HepG2 (cell line): ENCODE data around the gene THADA. TPM values are rescaled to one million over a fixed set of nuclear protein-coding genes. Genes with fewer than 3 reads are reported as not detected.

Source experiments
- ATAC-seq: fragments of 200-7000 bp; cut with Tn5 transposase; 3 replicates; pipeline ENCODE4 v1.9.1; 2020; ENCODE audit warnings: mild to moderate bottlenecking, moderate library complexity
- BruUV-seq: library from RNA; stranded (reverse); fragments of 400-500 nt; replicated peaks from 2 replicates; lab custom pipeline; 2021; lab: Mats Ljungman, UMichigan
- CTCF ChIA-PET: fragments of 300-600 bp; formaldehyde crosslinking; extraction: SDS; loops from one replicate; lab custom pipeline; 2021; ENCODE audit warnings: low total read pairs, inconsistent platforms, low intra/inter-chr PET ratio; lab: Yijun Ruan, JAX
- POLR2A ChIA-PET: fragments of 350-600 bp; sonication (Branson Sonifier 250); formaldehyde crosslinking; loops from one replicate; lab custom pipeline; 2020; ENCODE audit warnings: antibody characterized with exemption, inconsistent platforms; lab: Yijun Ruan, JAX
- DNase-seq: peaks from one replicate; pipeline ENCODE4 v3.0.0-alpha.2; 2015; ENCODE audit warnings: low spot score
- FAIRE-seq: peaks from 3 replicates; lab custom pipeline; 2011; peaks lifted over from hg19 to GRCh38; lab: Jason Lieb, UNC
- H2AFZ ChIP-seq: one replicate; pipeline ENCODE4 v1.6.1; 2011; ENCODE audit warnings: low read length, inconsistent platforms
- H3K27ac ChIP-seq: fragments of 300-600 bp; 3 replicates; pipeline ENCODE4 v1.8.0; 2011; ENCODE audit warnings: mixed run types, mild to moderate bottlenecking, mixed read lengths, low read length, inconsistent platforms; ENCODE audit not compliant: insufficient read depth; ENCODE audit errors: extremely low read length
- H3K27me3 ChIP-seq, 2 experiments: fragments of 200-600 bp in 1 of 2; 2 replicates in 1 of 2; 3 replicates in 1 of 2; pipeline versions ENCODE4 v1.6.0 to v1.8.0; 2011; ENCODE audit warnings: low read length in 2 of 2, mild to moderate bottlenecking in 2 of 2, moderate library complexity in 2 of 2, inconsistent platforms in 1 of 2; ENCODE audit not compliant: insufficient read depth in 2 of 2, control insufficient read depth in 1 of 2
- H3K36me3 ChIP-seq, 2 experiments: fragments of 200-600 bp in 1 of 2; replicated peaks in 1 of 2; 2 replicates in 1 of 2; 3 replicates in 1 of 2; pipeline versions ENCODE4 v1.5.1 to v1.8.0; 2011; ENCODE audit warnings: low read length in 2 of 2, inconsistent platforms in 1 of 2; ENCODE audit not compliant: insufficient read depth in 2 of 2, control insufficient read depth in 1 of 2
- H3K4me1 ChIP-seq: 2 replicates; pipeline ENCODE4 v1.5.1; 2012; ENCODE audit warnings: low read length, inconsistent platforms; ENCODE audit not compliant: insufficient read depth
- H3K4me2 ChIP-seq: 2 replicates; pipeline ENCODE4 v1.6.0; 2011; ENCODE audit warnings: low read depth, low read length, inconsistent platforms
- H3K4me3 ChIP-seq, 3 experiments: fragments of 200-600 bp in 1 of 3; sonication (generic), shearing (Covaris generic) in 1 of 3; replicated peaks in 1 of 3; 2 replicates each; pipeline ENCODE4 v1.5.1; 2011 to 2016; ENCODE audit warnings: low read length in 3 of 3, inconsistent platforms in 2 of 3, low read depth in 2 of 3, mild to moderate bottlenecking in 2 of 3, control low read depth in 1 of 3, mixed read lengths in 1 of 3; ENCODE audit not compliant: insufficient read depth in 1 of 3
- H3K79me2 ChIP-seq: one replicate; pipeline ENCODE4 v1.6.1; 2011; ENCODE audit warnings: low read length, inconsistent platforms; ENCODE audit not compliant: insufficient read depth
- H3K9ac ChIP-seq: 2 replicates; pipeline ENCODE4 v1.6.0; 2011; ENCODE audit warnings: mild to moderate bottlenecking, low read depth, low read length, inconsistent platforms; ENCODE audit not compliant: insufficient read depth
- H3K9me3 ChIP-seq: 2 replicates; pipeline ENCODE4 v1.5.1; 2012; ENCODE audit warnings: mild to moderate bottlenecking, low read length
- H4K20me1 ChIP-seq: 2 replicates; pipeline ENCODE4 v1.6.0; 2011; ENCODE audit warnings: inconsistent platforms, mild to moderate bottlenecking, low read length, moderate library complexity; ENCODE audit not compliant: insufficient read depth
- CHCHD3 ChIP-seq: sonication (generic); formaldehyde crosslinking; IDR thresholded peaks from 2 replicates; pipeline ENCODE4 v1.8.0; 2022; ENCODE audit warnings: mild to moderate bottlenecking, missing genetic modification reagents, moderate library complexity
- ZKSCAN8 ChIP-seq: IDR thresholded peaks from 2 replicates; pipeline ENCODE4 v1.6.1; 2016; ENCODE audit warnings: borderline replicate concordance, missing genetic modification reagents, missing compliant biosample characterization
- ZNF274 ChIP-seq: sonication (generic); formaldehyde crosslinking; IDR thresholded peaks from 2 replicates; pipeline ENCODE4 v1.5.1; 2020; ENCODE audit warnings: mild to moderate bottlenecking, missing genetic modification reagents
- ZNF33B ChIP-seq: sonication (generic); formaldehyde crosslinking; IDR thresholded peaks from 2 replicates; pipeline ENCODE4 v1.5.1; 2020; ENCODE audit warnings: mild to moderate bottlenecking, missing genetic modification reagents
- ZNF367 ChIP-seq: sonication (generic); formaldehyde crosslinking; IDR thresholded peaks from 2 replicates; pipeline ENCODE4 v1.4.0; 2020; ENCODE audit warnings: missing genetic modification reagents, borderline replicate concordance
- ZNF629 ChIP-seq: sonication (generic); formaldehyde crosslinking; conservative IDR thresholded peaks from 2 replicates; pipeline ENCODE4 v1.5.0; 2020; ENCODE audit warnings: missing genetic modification reagents
- WGBS: methylation state at CpG from one replicate; pipeline ENCODE4 v1.1.6; 2017; ENCODE audit warnings: low lambda C conversion rate; 5-methylcytosine and 5-hydroxymethylcytosine counted together
- in situ Hi-C: cut with HindIII; loops from 2 replicates; pipeline ENCODE4 v1.10.0; 2017; ENCODE audit warnings: low pct_unique_long_range_greater_than_20kb; ENCODE audit not compliant: extremely low pct_ligation_motif_present
- intact Hi-C: fragments of 100-400 bp; cut with micrococcal nuclease; formaldehyde crosslinking; loops from one replicate; pipeline ENCODE4 v1.10.0; 2022; ENCODE audit not compliant: unreplicated experiment
- polyA plus RNA-seq, 8 experiments: library from polyadenylated mRNA; depleted of rRNA in 3 of 8; stranded (reverse) in 7 of 8; unstranded in 1 of 8; fragments of >200 nt; fragmentation: Illumina TruSeq in 4 of 8; extraction: Trizol in 4 of 8; gene quantifications; 2 replicates each; pipeline versions ENCODE4 v1.2.1 to v1.2.3, GENCODE V29; 2011 to 2016; ENCODE audit warnings: low read depth in 4 of 8, missing spikeins in 1 of 8, mixed read lengths in 1 of 8; ENCODE audit not compliant: insufficient read depth in 1 of 8
- total RNA-seq, 5 experiments: library from RNA; depleted of rRNA; stranded (reverse); fragments of >200 nt; fragmentation: Illumina TruSeq; extraction: Trizol; gene quantifications; 2 replicates each; pipeline ENCODE4 v1.2.3, GENCODE V29; 2016; ENCODE audit warnings: low read depth in 1 of 5

THADA gene
- total and polyA plus RNA-seq, 2 of the 13 experiments (the other 11 are each of a cell fraction or from before 2014, with no cell fraction given) = 12.7 to 21.7 TPM

GRCh38 chr2:43459446-43460173 lies 136.2 kb downstream of the THADA start (continued):
- TF ChIP-seq ZNF274 (CRISPR knock-in tag) (no peak), CHCHD3 (CRISPR knock-in tag) (no peak)

GRCh38 chr2:43458014-43458628 lies 137.7 kb downstream of the THADA start:
- no TSS peak for BruUV-seq
- H3K4me2 ChIP-seq = no peak overlapping the region
- H3K27ac ChIP-seq = no peak overlapping the region
- no peak for DNase-seq
- no peak for FAIRE-seq
- intact Hi-C loops = loop anchor here (5.0 to 10.0 kb wide), 2 partner anchors 36 to 143 kb away; no protein-coding TSS in a partner anchor
- ChIA-PET POLR2A (no interaction called here), CTCF (no interaction called here)
- H3K9ac ChIP-seq = no peak overlapping the region
- WGBS = 96% methylated on average over 4 of the region's 4 CpGs
- no peak for ATAC-seq
- H3K79me2 ChIP-seq = no peaks in the 10 kb centered on the region
- peak; percentile 83 for TF ChIP-seq ZNF629 (CRISPR knock-in tag)
- TF ChIP-seq ZNF367 (CRISPR knock-in tag) = no peak
- TF ChIP-seq ZKSCAN8 (CRISPR knock-in tag) = no peak
- TF ChIP-seq ZNF33B (CRISPR knock-in tag) = no peak
- no peak overlapping the region for H2AFZ ChIP-seq
- no peaks in the 10 kb centered on the region for H3K9me3 ChIP-seq
- H3K27me3 ChIP-seq = no peaks in the 10 kb centered on the region
- in situ Hi-C loops = no loop called here
- peaks cover 99% of the 10 kb centered on the region for H3K4me1 ChIP-seq
- no peak overlapping the region for H3K4me3 ChIP-seq
- no peaks in the 10 kb centered on the region for H4K20me1 ChIP-seq
- H3K36me3 ChIP-seq = no peaks in the 10 kb centered on the region
